IPS-15b (cell line): Measurements from ENCODE around the gene PTCH1.

Source experiments
- H3K27me3 ChIP-seq: one replicate; pipeline ENCODE4 v1.6.1; 2013; ENCODE audit warnings: low read length; ENCODE audit not compliant: control insufficient read depth, insufficient read depth
- H3K36me3 ChIP-seq: one replicate; pipeline ENCODE4 v1.6.1; 2013; ENCODE audit warnings: low read length; ENCODE audit not compliant: control insufficient read depth, insufficient read depth
- H3K4me1 ChIP-seq: one replicate; pipeline ENCODE4 v1.6.1; 2013; ENCODE audit warnings: mild to moderate bottlenecking, low read length; ENCODE audit not compliant: control insufficient read depth, insufficient read depth
- H3K4me3 ChIP-seq: one replicate; pipeline ENCODE4 v1.5.1; 2013; ENCODE audit warnings: low read depth, low read length
- H3K9ac ChIP-seq: one replicate; pipeline ENCODE4 v1.6.1; 2013; ENCODE audit warnings: low read depth, mild to moderate bottlenecking, low read length
- H3K9me3 ChIP-seq: one replicate; pipeline ENCODE4 v1.6.1; 2013; ENCODE audit warnings: mild to moderate bottlenecking, low read length; ENCODE audit not compliant: control insufficient read depth, insufficient read depth

PTCH1 gene

DNA sequence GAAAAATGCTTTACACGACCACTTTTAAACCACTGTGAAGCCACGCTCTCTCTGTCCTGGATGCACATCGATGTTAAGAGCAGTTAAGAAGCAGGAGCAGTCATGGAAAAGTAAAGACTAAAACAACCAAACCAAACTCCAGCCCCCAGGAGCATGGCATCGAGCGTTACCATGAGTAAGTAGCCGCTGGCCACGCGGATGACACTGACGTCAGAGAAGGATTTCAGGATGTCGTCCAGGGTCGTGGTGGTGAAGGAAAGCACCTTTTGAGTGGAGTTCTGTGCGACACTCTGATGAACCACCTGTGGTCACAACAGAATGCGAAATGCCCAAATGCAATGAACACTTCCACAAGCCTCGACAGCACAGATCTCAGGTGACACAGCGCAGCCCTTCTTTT lies 38.9 kb downstream of the PTCH1 start:
- Histone ChIP-seq H3K4me3 (no peak overlapping the region), H3K36me3 (peaks cover 53% of the 10 kb centered on the region), H3K27me3 (no peaks in the 10 kb centered on the region), H3K9me3 (no peaks in the 10 kb centered on the region), H3K4me1 (peaks cover 33% of the 10 kb centered on the region), H3K9ac (no peak overlapping the region)

DNA sequence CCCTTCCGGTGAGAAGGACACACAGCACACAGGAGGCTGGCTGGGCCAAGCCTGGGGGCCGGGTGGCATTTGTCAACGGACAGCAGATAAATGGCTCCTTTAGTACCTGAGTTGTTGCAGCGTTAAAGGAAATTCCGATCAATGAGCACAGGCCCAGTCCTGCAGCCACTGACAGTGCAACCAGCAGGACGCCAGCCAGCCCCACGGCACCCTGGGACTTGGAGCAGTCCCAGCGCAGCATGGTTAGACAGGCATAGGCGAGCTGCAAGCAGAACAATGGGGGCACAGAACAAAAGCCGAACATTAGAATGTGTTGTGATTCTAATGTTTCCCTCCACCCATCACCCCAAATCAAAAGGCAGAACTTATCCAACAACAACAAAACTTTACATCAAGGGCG lies 39.3 kb downstream of the PTCH1 start:
- Histone ChIP-seq H3K9ac (no peak overlapping the region), H3K9me3 (no peaks in the 10 kb centered on the region), H3K4me1 (peaks cover 32% of the 10 kb centered on the region), H3K4me3 (no peak overlapping the region), H3K27me3 (no peaks in the 10 kb centered on the region), H3K36me3 (peaks cover 56% of the 10 kb centered on the region)

DNA sequence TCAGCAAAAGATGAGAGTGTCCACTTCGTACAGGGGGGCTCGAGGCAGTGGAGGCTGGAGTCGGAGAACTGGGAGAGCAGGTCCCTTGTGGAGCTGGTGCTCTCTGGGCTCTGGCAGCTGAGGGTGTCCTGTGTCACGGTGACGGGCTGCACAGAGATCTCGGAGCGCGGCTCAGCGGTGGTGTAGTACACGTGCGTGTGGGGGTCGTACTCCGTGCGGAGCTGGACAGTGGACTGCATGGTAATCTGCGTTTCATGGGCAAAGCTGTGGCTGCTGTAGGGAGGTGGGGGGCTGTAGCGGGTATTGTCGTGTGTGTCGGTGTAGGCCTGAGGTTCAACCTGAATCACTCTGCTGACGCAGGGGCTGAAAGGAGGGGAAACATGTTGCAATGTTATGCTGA lies 48.0 kb downstream of the PTCH1 start:
- no peaks in the 10 kb centered on the region for H3K9me3 ChIP-seq
- no peaks in the 10 kb centered on the region for H3K4me1 ChIP-seq
- H3K36me3 ChIP-seq: peaks cover 54% of the 10 kb centered on the region
- no peak overlapping the region for H3K9ac ChIP-seq
- H3K4me3 ChIP-seq: no peak overlapping the region
- no peaks in the 10 kb centered on the region for H3K27me3 ChIP-seq

DNA sequence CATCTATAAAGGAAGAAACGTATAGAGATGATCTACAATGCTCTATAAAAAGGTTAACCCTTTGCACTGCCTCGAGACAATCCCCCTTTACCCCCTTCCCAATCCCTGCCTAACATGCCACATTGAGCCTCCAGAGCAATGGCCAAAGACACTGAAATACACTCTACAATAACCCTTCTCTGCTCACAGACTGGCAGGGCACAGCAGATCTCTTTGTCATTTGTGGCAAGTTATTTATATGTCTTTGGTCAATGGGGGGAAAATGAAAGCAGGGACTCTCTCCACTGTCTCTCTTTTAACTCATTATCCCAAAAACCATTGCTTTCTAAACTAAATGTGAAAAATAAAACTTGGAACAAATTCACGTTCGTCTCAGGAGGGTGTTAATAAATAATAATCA lies 51.7 kb downstream of the PTCH1 start:
- Histone ChIP-seq H3K36me3 (peaks cover 59% of the 10 kb centered on the region), H3K9ac (no peak overlapping the region), H3K27me3 (no peaks in the 10 kb centered on the region), H3K4me3 (no peak overlapping the region), H3K9me3 (no peaks in the 10 kb centered on the region), H3K4me1 (peaks cover 9% of the 10 kb centered on the region)

DNA sequence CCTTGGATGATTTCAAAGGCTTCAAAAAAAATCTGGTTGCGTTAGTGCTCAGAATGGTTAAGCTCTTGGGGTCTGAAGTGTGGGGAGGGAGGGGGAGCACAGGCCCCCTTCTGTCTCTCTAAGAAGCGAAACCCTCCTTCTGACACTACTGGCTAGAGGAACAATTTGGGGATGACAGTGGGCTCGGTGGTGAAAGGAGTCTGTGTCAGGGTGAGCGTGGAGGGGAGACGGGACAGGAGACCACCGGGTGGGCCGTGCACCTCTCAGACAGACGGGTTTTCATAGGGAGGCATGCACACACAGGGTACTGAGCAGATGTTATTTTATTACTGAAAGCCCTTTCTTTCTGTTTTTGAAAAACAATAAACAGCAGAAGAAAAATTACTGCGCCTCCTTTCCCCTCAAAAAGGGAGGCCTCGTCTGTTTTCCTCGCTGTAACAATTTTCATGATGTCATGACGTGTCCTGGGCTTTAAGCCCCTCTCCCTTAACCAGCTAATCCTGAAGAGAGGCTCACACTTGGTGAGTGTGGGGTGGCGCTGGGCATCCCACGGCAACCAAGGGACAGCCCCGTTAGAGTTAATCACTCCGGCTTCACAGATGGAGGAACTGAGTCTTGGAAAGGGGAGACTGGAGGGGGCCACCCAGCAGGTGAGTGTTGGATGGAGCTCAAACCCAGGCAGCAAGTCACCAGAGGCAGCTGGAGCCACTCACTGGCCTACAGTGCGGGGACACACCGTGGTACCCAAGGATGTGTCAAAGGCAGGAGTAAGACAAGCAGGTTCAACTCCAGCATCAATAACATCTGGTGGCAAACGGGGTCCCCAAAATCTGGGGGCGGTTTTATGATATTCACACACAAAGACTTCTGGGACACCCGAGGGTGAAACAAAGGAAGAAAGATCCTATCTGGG lies 53.4 kb downstream of the PTCH1 start:
- H3K9ac ChIP-seq: no peak overlapping the region
- no peaks in the 10 kb centered on the region for H3K27me3 ChIP-seq
- peaks cover 52% of the 10 kb centered on the region for H3K36me3 ChIP-seq
- H3K4me1 ChIP-seq: peaks cover 9% of the 10 kb centered on the region
- H3K9me3 ChIP-seq: no peaks in the 10 kb centered on the region
- H3K4me3 ChIP-seq: no peak overlapping the region

DNA sequence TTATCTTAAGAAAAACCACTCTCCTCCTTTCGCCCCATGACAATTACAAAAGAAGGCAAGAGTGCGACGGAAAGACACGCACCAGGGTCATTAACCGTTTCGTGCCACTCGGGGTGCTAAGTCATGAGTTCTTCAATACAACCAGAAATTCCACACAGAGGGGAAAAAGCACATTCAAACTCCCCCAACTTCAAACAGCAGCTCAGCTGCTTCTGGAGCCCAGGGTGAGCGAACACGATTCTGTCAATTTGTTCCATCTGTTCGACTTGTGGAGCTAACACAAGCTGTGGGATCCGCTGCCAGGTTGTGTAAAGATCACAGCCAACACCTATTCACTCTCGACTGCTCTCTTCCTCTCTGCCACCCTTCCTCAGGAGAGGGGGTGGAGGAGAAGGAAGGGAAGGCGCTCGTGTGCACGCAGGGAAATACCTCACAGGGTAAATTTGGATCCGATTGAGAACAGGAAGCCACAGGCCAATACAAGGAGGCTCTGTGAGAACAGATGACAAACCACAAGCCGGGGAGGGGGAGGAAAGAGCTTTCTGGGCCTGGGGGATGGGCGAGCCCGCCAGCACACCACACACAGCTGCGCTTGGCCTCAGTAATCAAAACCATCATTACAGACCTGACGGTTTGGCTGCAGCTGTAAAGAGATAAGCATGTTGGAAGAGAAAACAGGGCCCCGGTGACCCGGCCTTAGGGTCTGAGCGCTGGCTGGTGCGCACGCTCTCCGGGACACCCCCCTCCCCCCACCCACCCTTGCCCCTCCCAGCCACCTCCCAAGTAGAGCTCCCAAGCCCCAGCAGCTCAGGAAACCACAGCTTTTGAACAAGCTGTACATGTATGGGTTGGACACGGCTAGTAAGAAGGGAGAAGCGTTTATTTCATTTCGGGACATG lies 54.3 kb downstream of the PTCH1 start:
- no peak overlapping the region for H3K9ac ChIP-seq
- H3K27me3 ChIP-seq: no peaks in the 10 kb centered on the region
- peak overlapping the region; percentile 18 for H3K4me3 ChIP-seq
- no peaks in the 10 kb centered on the region for H3K9me3 ChIP-seq
- H3K4me1 ChIP-seq: peaks cover 9% of the 10 kb centered on the region
- H3K36me3 ChIP-seq: peaks cover 57% of the 10 kb centered on the region

DNA sequence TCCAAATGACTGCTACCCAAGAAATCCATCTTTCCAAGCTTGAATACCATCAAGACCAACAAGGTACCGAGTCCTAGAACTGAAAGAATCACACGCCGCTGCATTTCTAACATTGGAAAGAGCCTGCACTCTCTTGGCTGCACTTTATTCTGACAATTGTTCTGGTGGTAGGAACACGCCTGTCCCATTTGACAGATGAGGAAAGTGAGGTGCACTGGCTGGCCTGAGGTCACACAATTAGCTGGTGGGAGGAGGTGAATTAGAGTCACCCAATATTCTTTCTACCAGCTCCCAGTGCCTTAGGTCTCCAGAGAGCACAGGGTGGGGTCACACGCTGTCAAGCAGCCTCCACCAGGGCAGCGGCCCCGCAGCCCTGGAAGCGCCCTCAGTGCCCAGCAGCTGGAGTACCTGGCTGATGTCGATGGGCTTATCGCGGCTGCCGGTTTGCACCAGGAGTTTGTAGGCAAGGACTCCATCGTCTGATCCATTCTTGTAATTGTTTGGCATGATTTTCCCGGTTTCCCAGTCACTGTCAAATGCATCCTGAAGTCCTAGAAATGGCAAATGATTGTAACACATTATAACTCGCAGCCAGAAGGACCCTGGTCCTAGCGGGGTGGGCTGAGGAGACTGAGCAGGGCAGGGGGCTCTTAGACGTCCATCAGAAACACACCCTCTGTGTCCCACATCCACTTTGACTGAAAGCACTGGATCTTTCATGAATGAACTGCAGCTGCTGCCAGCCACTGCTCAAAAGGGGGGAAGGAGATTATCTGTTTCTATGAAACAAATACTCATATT lies 55.1 kb downstream of the PTCH1 start:
- Histone ChIP-seq H3K4me1 (peaks cover 9% of the 10 kb centered on the region), H3K9ac (no peak overlapping the region), H3K27me3 (no peaks in the 10 kb centered on the region), H3K4me3 (no peak overlapping the region), H3K36me3 (peaks cover 53% of the 10 kb centered on the region), H3K9me3 (no peaks in the 10 kb centered on the region)

DNA sequence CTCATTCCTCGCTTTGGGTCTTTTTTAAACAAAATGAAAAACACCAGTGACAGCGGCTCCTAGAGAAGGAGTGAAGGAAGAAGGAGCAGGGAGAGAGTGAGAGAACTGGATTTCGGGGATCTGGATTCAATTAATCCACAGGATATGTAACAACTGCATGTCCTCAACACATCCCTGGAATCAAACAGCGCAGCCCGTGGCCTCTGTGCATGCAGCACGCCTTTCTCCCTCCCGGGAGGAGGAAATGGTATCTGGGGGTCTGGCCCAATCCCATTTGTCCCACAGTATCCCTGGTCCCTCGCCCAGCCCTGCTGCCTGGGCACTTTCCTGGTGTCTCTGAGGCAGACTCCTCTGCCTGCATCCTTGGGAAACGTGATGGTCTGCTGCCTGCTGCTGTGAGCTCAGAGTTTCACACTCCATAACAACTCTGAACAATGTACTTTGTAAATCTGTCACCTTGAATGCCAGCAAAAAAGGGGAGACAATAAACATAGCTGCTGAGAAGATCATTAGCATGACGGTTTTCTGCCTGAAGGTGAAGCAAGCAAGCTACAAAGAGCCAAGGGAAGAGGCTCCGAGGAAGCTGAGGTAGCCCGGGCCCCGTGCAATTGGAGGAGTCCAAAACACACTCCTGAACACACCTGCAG lies 56.1 kb downstream of the PTCH1 start:
- Histone ChIP-seq H3K4me1 (peaks cover 9% of the 10 kb centered on the region), H3K27me3 (no peaks in the 10 kb centered on the region), H3K36me3 (peaks cover 55% of the 10 kb centered on the region), H3K9ac (no peak overlapping the region), H3K4me3 (no peak overlapping the region), H3K9me3 (no peaks in the 10 kb centered on the region)

DNA sequence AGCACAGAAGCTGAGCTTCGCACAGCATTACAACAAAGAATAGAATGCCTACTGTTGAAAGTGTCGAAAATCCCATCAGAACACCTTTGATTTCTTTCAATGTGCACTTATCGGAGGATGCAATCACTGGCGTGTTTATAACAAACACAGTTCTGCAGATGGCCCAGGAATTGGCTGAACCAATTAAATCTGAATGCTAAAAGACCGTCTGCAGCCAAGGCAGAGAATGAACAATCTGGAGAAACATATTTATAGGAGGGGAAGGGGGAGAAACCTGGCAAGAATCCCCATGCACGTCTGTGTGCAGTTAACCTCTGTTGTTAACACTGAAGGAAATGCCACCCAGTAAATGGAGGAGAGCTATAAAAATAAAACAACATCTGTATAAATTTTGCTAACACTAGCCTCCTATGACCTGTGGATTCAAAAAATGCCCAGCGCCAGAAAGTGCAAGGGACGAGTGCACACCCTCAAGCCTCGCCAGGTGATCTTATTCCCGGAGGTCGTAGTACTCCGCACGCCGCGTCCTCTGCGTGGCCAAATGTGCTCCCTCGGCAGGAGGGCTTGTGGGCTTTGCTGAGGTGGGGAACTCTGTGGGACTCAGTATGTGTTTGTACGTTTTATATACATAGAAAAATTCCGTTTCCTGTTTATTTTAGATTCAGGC lies 56.8 kb downstream of the PTCH1 start:
- Histone ChIP-seq H3K36me3 (peaks cover 56% of the 10 kb centered on the region), H3K9ac (no peak overlapping the region), H3K27me3 (no peaks in the 10 kb centered on the region), H3K9me3 (no peaks in the 10 kb centered on the region), H3K4me1 (peaks cover 9% of the 10 kb centered on the region), H3K4me3 (no peak overlapping the region)

DNA sequence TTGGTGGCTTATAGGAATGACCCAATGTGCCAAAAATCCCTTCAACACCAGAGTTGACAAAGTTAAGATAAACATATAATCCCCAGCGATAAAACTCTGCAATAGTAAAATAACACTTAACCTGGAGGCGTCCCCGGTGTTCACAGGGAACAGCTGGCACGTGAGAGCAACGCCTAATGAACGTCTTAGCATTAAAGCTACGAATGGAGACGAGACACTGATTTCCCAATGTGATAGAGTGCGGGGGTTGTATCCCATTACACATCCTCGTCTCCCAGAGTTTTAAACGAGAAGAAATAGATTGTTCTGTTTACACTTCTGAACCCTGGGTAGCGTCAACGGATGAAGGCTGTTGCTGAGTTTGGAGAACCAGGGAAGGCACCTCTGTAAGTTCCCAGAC lies 57.6 kb downstream of the PTCH1 start:
- no peaks in the 10 kb centered on the region for H3K27me3 ChIP-seq
- H3K36me3 ChIP-seq: peaks cover 55% of the 10 kb centered on the region
- H3K4me1 ChIP-seq: peaks cover 9% of the 10 kb centered on the region

More for the DNA sequence above, 57.6 kb downstream of the PTCH1 start:
- H3K9me3 ChIP-seq: no peaks in the 10 kb centered on the region
- H3K4me3 ChIP-seq: no peak overlapping the region
- no peak overlapping the region for H3K9ac ChIP-seq
